A549 (cell line): Measurements from ENCODE around the gene SLC1A3. TPM values are rescaled to one million over a fixed set of nuclear protein-coding genes. Genes with fewer than 3 reads are reported as not detected.

Source experiments
- ATAC-seq, 2 experiments: fragments of 200-7000 bp in 1 of 2; fragments of >200 bp in 1 of 2; cut with Nextera tagmentation in 1 of 2; cut with Tn5 transposase in 1 of 2; 3 replicates each; pipeline versions ENCODE4 v1.8.0 to v1.9.1; 2018 to 2020; ENCODE audit warnings: mild to moderate bottlenecking in 1 of 2, moderate library complexity in 1 of 2
- CTCF ChIA-PET: fragments of 300-600 bp; sonication (Branson Sonifier 250); formaldehyde crosslinking; extraction: SDS; loops from one replicate; lab custom pipeline; 2021; ENCODE audit warnings: antibody characterized with exemption, inconsistent platforms; lab: Yijun Ruan, JAX
- POLR2A ChIA-PET: fragments of 350-600 bp; formaldehyde crosslinking; extraction: SDS; loops from one replicate; lab custom pipeline; 2021; ENCODE audit warnings: antibody characterized with exemption, inconsistent platforms; lab: Yijun Ruan, JAX
- DNase-seq, 2 experiments: peaks; one replicate each; pipeline versions ENCODE4 v3.0.0 to v3.0.0-alpha.2; 2011 to 2016; ENCODE audit warnings: low read depth in 1 of 2, low spot score in 1 of 2
- FAIRE-seq: peaks from 2 replicates; lab custom pipeline; 2011; peaks lifted over from hg19 to GRCh38; lab: Jason Lieb, UNC
- H3K27ac ChIP-seq, 2 experiments: fragments of >200 bp; sonication (Bioruptor Twin); formaldehyde crosslinking; 3 replicates each; pipeline ENCODE4 v1.5.1; 2016 to 2017
- H3K4me1 ChIP-seq: fragments of >200 bp; sonication (Bioruptor Twin); formaldehyde crosslinking; 3 replicates; pipeline ENCODE4 v1.6.1; 2016
- H3K4me2 ChIP-seq: fragments of >200 bp; sonication (Bioruptor Twin); formaldehyde crosslinking; 3 replicates; pipeline ENCODE4 v1.6.1; 2016
- H3K4me3 ChIP-seq: fragments of >200 bp; sonication (Bioruptor Twin); formaldehyde crosslinking; 3 replicates; pipeline ENCODE4 v1.5.1; 2016
- H3K9me3 ChIP-seq: fragments of >200 bp; sonication (Bioruptor Twin); formaldehyde crosslinking; 3 replicates; pipeline ENCODE4 v1.6.1; 2016
- CEBPB ChIP-seq, 2 experiments: fragments of >200 bp in 1 of 2; sonication (Bioruptor Twin) in 1 of 2; formaldehyde crosslinking in 1 of 2; IDR thresholded peaks; 2 replicates each; pipeline ENCODE4 v1.6.1; 2012 to 2016
- CHD2 ChIP-seq: fragments of 150-350 bp; IDR thresholded peaks from 2 replicates; pipeline ENCODE4 v1.6.1; 2014; ENCODE audit warnings: low read length; ENCODE audit not compliant: partially characterized antibody
- CHD4 ChIP-seq: fragments of 200-600 bp; sonication (generic); IDR thresholded peaks from 2 replicates; pipeline ENCODE4 v1.6.1; 2016; ENCODE audit warnings: antibody characterized with exemption, mild to moderate bottlenecking, borderline replicate concordance
- FOSB ChIP-seq: fragments of 250-450 bp; sonication (Bioruptor Pico); IDR thresholded peaks from 2 replicates; pipeline ENCODE4 v1.5.0; 2020; ENCODE audit warnings: mild to moderate bottlenecking, moderate library complexity
- FOXS1 ChIP-seq: fragments of 250-450 bp; sonication (Bioruptor Pico); IDR thresholded peaks from 2 replicates; pipeline ENCODE4 v1.5.0; 2020; ENCODE audit warnings: mild to moderate bottlenecking, moderate library complexity
- HOXA7 ChIP-seq: fragments of 250-450 bp; sonication (Bioruptor Pico); IDR thresholded peaks from 2 replicates; pipeline ENCODE4 v1.5.0; 2020; ENCODE audit warnings: mild to moderate bottlenecking, moderate library complexity
- HOXB13 ChIP-seq: fragments of 250-450 bp; sonication (Bioruptor Pico); IDR thresholded peaks from 2 replicates; pipeline ENCODE4 v1.5.0; 2020; ENCODE audit warnings: low read depth, mild to moderate bottlenecking, moderate library complexity
- JUN ChIP-seq, 2 experiments: fragments of >200 bp; sonication (Bioruptor Twin); formaldehyde crosslinking; IDR thresholded peaks; 2 replicates in 1 of 2; 3 replicates in 1 of 2; pipeline ENCODE4 v1.6.1; 2016 to 2017
- JUNB ChIP-seq: fragments of >200 bp; sonication (Bioruptor Twin); formaldehyde crosslinking; IDR thresholded peaks from 2 replicates; pipeline ENCODE4 v1.6.1; 2016
- KDM5A ChIP-seq: fragments of 200-600 bp; sonication (generic); IDR thresholded peaks from 2 replicates; pipeline ENCODE4 v1.6.1; 2016; ENCODE audit warnings: antibody characterized with exemption, mild to moderate bottlenecking
- MAZ ChIP-seq: fragments of 150-350 bp; IDR thresholded peaks from 2 replicates; pipeline ENCODE4 v1.6.1; 2014; ENCODE audit warnings: antibody characterized with exemption, low read depth, low read length, borderline replicate concordance
- MYC ChIP-seq: IDR thresholded peaks from 2 replicates; pipeline ENCODE4 v1.6.1; 2012; ENCODE audit warnings: mild to moderate bottlenecking, inconsistent platforms, low read length, improper control_type of control experiment, borderline replicate concordance
- PHF8 ChIP-seq: fragments of 200-600 bp; sonication (generic); IDR thresholded peaks from 2 replicates; pipeline ENCODE4 v1.6.1; 2016; ENCODE audit warnings: low read depth, mild to moderate bottlenecking, antibody characterized with exemption, moderate library complexity, borderline replicate concordance
- RCOR1 ChIP-seq: fragments of 150-350 bp; IDR thresholded peaks from 2 replicates; pipeline ENCODE4 v1.6.1; 2014; ENCODE audit warnings: antibody characterized with exemption, low read length, low read depth
- RFX5 ChIP-seq: fragments of 450-650 bp; IDR thresholded peaks from 2 replicates; pipeline ENCODE4 v1.7.1; 2014; ENCODE audit warnings: antibody characterized with exemption, mild to moderate bottlenecking, moderate library complexity
- TFCP2L1 ChIP-seq: fragments of 250-450 bp; sonication (Bioruptor Pico); IDR thresholded peaks from 2 replicates; pipeline ENCODE4 v1.5.0; 2021; ENCODE audit warnings: mild to moderate bottlenecking
- ZFP36 ChIP-seq: fragments of 450-650 bp; IDR thresholded peaks from 2 replicates; pipeline ENCODE4 v1.6.1; 2014; ENCODE audit warnings: borderline replicate concordance; ENCODE audit not compliant: partially characterized antibody
- ZSCAN20 ChIP-seq: fragments of 250-450 bp; sonication (Bioruptor Pico); IDR thresholded peaks from 2 replicates; pipeline ENCODE4 v1.8.0; 2022; ENCODE audit warnings: mild to moderate bottlenecking, moderate library complexity
- WGBS: methylation state at CpG from one replicate; pipeline ENCODE4 v1.1.6; 2017; ENCODE audit errors: missing lambda C conversion rate; 5-methylcytosine and 5-hydroxymethylcytosine counted together
- polyA plus RNA-seq, 4 experiments: library from polyadenylated mRNA; depleted of rRNA in 3 of 4; stranded (reverse); fragments of >200 nt; fragmentation: RNase III in 1 of 4; extraction: RNeasy Plus Mini Kit Qiagen cat#74134 plus additional on column Dnase treatment in 1 of 4; gene quantifications; 2 replicates in 3 of 4; 3 replicates in 1 of 4; pipeline ENCODE4 v1.2.3, GENCODE V29; 2011 to 2017
- TF ChIP-seq, protein P1 (sequence below): fragments of 450-650 bp; IDR thresholded peaks from 2 replicates; pipeline ENCODE4 v1.6.1; 2014; ENCODE audit warnings: antibody characterized with exemption
- TF ChIP-seq, protein P2 (sequence below): IDR thresholded peaks from 2 replicates; pipeline ENCODE4 v1.6.1; 2012; ENCODE audit warnings: low read depth, borderline replicate concordance

SLC1A3 gene
- polyA plus RNA-seq, 2 of the 4 experiments (the other 2 are of a cell fraction): not detected

DNA sequence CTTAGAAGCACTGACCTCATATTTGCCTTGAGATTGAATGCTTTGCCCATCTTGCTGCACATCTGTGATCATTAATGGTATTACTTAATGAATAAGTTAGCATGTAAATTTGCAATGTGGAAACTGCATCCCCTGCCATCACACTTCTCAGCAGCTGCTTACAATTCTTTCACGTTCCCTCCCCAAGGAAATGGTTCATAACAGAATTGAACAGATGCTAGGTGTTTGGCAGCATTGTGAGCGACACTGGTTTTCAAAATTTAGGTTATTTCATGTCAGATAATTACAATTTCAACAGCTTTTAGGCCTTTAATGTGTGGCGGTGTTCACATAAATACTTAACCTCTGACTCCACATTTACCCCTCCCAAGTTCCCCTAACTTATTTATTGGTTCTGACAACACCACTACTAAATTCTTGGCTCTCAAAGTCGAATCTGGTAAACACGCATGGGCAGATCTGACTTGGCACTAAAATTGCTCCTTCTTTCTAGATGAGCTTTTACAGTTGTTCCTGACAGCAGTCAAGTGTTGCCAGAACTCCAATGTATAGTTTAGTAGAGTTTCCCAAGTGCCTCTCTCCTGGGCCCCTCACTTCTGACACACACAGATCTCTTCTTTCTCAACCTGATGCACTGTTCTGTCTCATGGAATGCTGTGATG is 46.8 kb downstream of the SLC1A3 start:
- CTCF ChIA-PET: interaction anchor here (0.7 kb wide), 1 partner anchor 40 kb away, joined by 4 read pairs; no protein-coding TSS in a partner anchor
- POLR2A ChIA-PET: no interaction called here
- H3K27ac ChIP-seq: no peak overlapping the region
- FAIRE-seq (no peak), DNase-seq (no peak), ATAC-seq (no peak)
- H3K4me2 ChIP-seq: no peak overlapping the region
- H3K4me3 ChIP-seq: no peak overlapping the region
- WGBS: 16% methylated on average over 5 of the region's 5 CpGs
- TF ChIP-seq JUNB (no peak), PHF8 (no peak), FOXS1 (CRISPR knock-in tag) (no peak)
- TF ChIP-seq, protein P1, sequence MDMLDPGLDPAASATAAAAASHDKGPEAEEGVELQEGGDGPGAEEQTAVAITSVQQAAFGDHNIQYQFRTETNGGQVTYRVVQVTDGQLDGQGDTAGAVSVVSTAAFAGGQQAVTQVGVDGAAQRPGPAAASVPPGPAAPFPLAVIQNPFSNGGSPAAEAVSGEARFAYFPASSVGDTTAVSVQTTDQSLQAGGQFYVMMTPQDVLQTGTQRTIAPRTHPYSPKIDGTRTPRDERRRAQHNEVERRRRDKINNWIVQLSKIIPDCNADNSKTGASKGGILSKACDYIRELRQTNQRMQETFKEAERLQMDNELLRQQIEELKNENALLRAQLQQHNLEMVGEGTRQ: no peak
- TF ChIP-seq, protein P2, sequence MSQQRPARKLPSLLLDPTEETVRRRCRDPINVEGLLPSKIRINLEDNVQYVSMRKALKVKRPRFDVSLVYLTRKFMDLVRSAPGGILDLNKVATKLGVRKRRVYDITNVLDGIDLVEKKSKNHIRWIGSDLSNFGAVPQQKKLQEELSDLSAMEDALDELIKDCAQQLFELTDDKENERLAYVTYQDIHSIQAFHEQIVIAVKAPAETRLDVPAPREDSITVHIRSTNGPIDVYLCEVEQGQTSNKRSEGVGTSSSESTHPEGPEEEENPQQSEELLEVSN: no peak
- H3K4me1 ChIP-seq: peaks cover 9% of the 10 kb centered on the region; the same call in 2 of the 3 replicates
- H3K9me3 ChIP-seq: no peaks in the 10 kb centered on the region

DNA sequence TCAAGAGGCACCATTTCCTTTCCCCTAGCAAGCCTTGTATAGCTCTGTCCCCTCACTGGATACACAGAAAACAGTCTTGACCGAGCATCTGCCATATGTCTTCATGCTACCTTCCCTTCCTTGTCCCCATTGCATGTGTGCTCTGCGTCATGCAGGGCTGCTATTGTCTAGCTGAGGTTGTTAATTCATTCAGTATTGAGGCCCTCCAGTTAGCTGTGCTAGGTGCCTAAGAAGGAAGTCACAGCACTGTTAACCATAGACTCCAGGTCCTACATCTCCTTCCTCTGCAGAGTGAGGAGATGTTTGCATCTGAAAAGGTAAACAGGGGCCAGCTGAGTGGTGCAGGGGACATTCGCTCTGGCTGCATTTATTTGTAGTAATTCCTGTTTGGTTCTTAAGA is 48.2 kb downstream of the SLC1A3 start:
- FAIRE-seq: no peak
- peaks cover 9% of the 10 kb centered on the region; the same call in 2 of the 3 replicates for H3K4me1 ChIP-seq
- POLR2A ChIA-PET: no interaction called here
- ATAC-seq: no peak
- no peak overlapping the region for H3K4me3 ChIP-seq
- 7% methylated on average over 3 of the region's 3 CpGs for WGBS
- CTCF ChIA-PET: no interaction called here
- H3K9me3 ChIP-seq: no peaks in the 10 kb centered on the region
- H3K4me2 ChIP-seq: no peak overlapping the region
- DNase-seq: no peak
- TF ChIP-seq CHD4: no peak
- no peak for TF ChIP-seq KDM5A
- TF ChIP-seq RCOR1: no peak
- TF ChIP-seq ZSCAN20 (CRISPR knock-in tag): no peak
- no peak for TF ChIP-seq HOXB13
- no peak for TF ChIP-seq ZFP36
- no peak for TF ChIP-seq JUN (IDR thresholded peaks at IDR 0.05)
- TF ChIP-seq MAZ: no peak
- no peak for TF ChIP-seq CHD2
- TF ChIP-seq CEBPB (IDR thresholded peaks at IDR 0.05): no peak
- no peak for TF ChIP-seq FOSB (CRISPR knock-in tag)
- TF ChIP-seq TFCP2L1 (CRISPR knock-in tag): no peak
- no peak for TF ChIP-seq HOXA7 (CRISPR knock-in tag)
- H3K27ac ChIP-seq: no peak overlapping the region

DNA sequence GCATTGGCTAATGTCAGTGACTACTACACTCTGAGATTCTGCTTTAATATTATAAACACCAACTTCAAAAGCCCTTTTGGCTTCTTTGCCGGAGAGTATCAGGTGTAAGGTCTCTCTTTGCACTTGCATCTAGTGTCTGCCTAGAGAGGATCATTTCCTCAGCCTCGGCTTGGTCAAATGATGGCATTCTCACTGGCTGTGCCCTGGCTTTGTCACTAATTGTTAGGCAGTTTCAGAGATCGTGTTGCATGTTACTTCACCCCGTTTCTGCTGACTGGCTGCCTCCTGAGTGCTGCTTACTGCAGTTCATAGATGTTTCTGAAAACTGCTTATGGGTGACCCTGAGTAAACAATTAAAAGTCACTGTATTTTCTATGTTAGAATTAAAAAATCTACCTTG is 48.8 kb downstream of the SLC1A3 start:
- CTCF ChIA-PET: interaction anchor here (1.0 kb wide), 1 partner anchor 36 kb away, joined by 3 read pairs; no protein-coding TSS in a partner anchor
- H3K9me3 ChIP-seq: no peaks in the 10 kb centered on the region
- H3K4me2 ChIP-seq: no peak overlapping the region
- peak; percentile 78 for TF ChIP-seq RFX5
- no peak for TF ChIP-seq MYC
- TF ChIP-seq, all 56 proteins: peak for 1
- no peak for FAIRE-seq
- H3K4me1 ChIP-seq: peaks cover 9% of the 10 kb centered on the region; the same call in 2 of the 3 replicates
- H3K27ac ChIP-seq: no peak overlapping the region
- DNase-seq: no peak
- WGBS: 2% methylated on average over 4 of the region's 4 CpGs
- ATAC-seq: no peak
- no peak overlapping the region for H3K4me3 ChIP-seq
- POLR2A ChIA-PET: interaction anchor here (1.0 kb wide), 1 partner anchor 14 kb away, joined by 3 read pairs; no protein-coding TSS in a partner anchor
